GM19397 (cell line): ENCODE measurements around the gene MAP3K7CL.
A peak's percentile ranks its signal among the peaks of the same experiment; 100 is the strongest.

Source experiments
- ATAC-seq: cut with Tn5 transposase; IDR thresholded peaks from one replicate; pipeline ENCODE4 v1.9.1; 2021; ENCODE audit warnings: mild to moderate bottlenecking, moderate library complexity; ENCODE audit not compliant: unreplicated experiment

MAP3K7CL gene

GRCh38 chr21:29194342-29194741, 63.9 kb downstream of the MAP3K7CL start:
- ATAC-seq, result no peak

- no peak for ATAC-seq
Observed at GRCh38 chr21:29194847-29195246, 64.4 kb downstream of the MAP3K7CL start.

GRCh38 chr21:29195981-29196669, 65.7 kb downstream of the MAP3K7CL start:
- ATAC-seq, result peak; percentile 97

GRCh38 chr21:29196670-29197191, 66.3 kb downstream of the MAP3K7CL start:
- peak; percentile 5 for ATAC-seq

- no peak for ATAC-seq
Observed at GRCh38 chr21:29201186-29201585, 70.7 kb downstream of the MAP3K7CL start.

GRCh38 chr21:29205009-29205408, 74.6 kb downstream of the MAP3K7CL start:
- ATAC-seq, result no peak

GRCh38 chr21:29205988-29206387, 75.5 kb downstream of the MAP3K7CL start:
- ATAC-seq, result no peak

GRCh38 chr21:29206445-29206844, 76.0 kb downstream of the MAP3K7CL start:
- ATAC-seq, result no peak

- ATAC-seq, result no peak
Observed at GRCh38 chr21:29207201-29207600, 76.8 kb downstream of the MAP3K7CL start.

- no peak for ATAC-seq
Observed at GRCh38 chr21:29208044-29208681, 77.7 kb downstream of the MAP3K7CL start.

- ATAC-seq, result no peak
Observed at GRCh38 chr21:29208682-29209059, 78.2 kb downstream of the MAP3K7CL start.

GRCh38 chr21:29209696-29210095, 79.3 kb downstream of the MAP3K7CL start:
- ATAC-seq, result no peak

- no peak for ATAC-seq
Observed at GRCh38 chr21:29211205-29211604, 80.8 kb downstream of the MAP3K7CL start.

GRCh38 chr21:29212446-29212845, 82.0 kb downstream of the MAP3K7CL start:
- ATAC-seq, result no peak

- no peak for ATAC-seq
Observed at GRCh38 chr21:29213513-29214385, 83.3 kb downstream of the MAP3K7CL start.

GRCh38 chr21:29215709-29216108, 85.3 kb downstream of the MAP3K7CL start:
- no peak for ATAC-seq

- ATAC-seq, result no peak
Observed at GRCh38 chr21:29217818-29218291, 87.4 kb downstream of the MAP3K7CL start.

GRCh38 chr21:29218749-29219148, 88.3 kb downstream of the MAP3K7CL start:
- ATAC-seq, result no peak

GRCh38 chr21:29219165-29219770, 88.8 kb downstream of the MAP3K7CL start:
- no peak for ATAC-seq

GRCh38 chr21:29221253-29221744, 90.9 kb downstream of the MAP3K7CL start:
- ATAC-seq, result no peak

GRCh38 chr21:29224006-29224405, 93.6 kb downstream of the MAP3K7CL start:
- no peak for ATAC-seq
